Lower leg skin (tissue), 3 donors: ENCODE data around the gene COL17A1.

Experiments used
- CTCF ChIP-seq, 3 donors: fragments of 450-650 bp; IDR thresholded peaks; one replicate each; pipeline ENCODE4 v1.5.1; 2016; ENCODE audit warnings: antibody characterized with exemption in 3 of 3, mild to moderate bottlenecking in 3 of 3, moderate library complexity in 2 of 3
- POLR2A ChIP-seq, 2 donors: fragments of 450-650 bp; IDR thresholded peaks; one replicate each; pipeline ENCODE4 v1.6.1; 2016 to 2017; ENCODE audit warnings: antibody characterized with exemption in 2 of 2, mild to moderate bottlenecking in 1 of 2, moderate library complexity in 1 of 2

DNA sequence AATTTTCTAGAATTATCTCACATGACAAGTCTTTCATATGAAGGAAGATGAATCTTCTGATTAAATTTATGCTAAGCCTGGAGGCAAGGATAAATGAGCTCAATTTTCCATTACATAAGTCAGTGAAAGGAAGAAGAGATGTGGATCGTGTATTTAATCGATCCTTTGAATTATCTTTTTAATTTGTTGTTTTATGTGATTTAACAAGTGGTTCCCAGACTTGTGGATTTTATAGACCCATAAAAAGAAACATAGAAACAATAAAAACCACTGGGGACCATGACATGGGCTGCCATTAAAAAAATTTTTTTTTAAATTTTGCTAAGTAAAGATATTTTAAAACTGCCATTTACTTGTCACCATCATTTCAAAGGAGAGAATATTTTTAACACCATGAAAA is 73.8 kb downstream of the COL17A1 start:
- TF ChIP-seq CTCF (IDR thresholded peaks at IDR 0.05) (no peak), POLR2A (IDR thresholded peaks at IDR 0.05) (no peak)
